HG03045 (cell line): Measurements from ENCODE around the gene GLRX5.

ENCODE experiments used
- ATAC-seq: cut with Tn5 transposase; IDR thresholded peaks from one replicate; pipeline ENCODE4 v1.9.1; 2021; ENCODE audit warnings: mild to moderate bottlenecking, moderate library complexity; ENCODE audit not compliant: unreplicated experiment

Gene GLRX5

GRCh38 chr14:95534299-95535225 is at the start of gene GLRX5:
TSS of gene GLRX5 (plus strand) at chr14:95535050. CDS start at chr14:95535090, 40 bp downstream.
- ATAC-seq = peak; percentile 95

- ATAC-seq = no peak
Observed at GRCh38 chr14:95485222-95485819, 49.5 kb upstream of the GLRX5 start.

- no peak for ATAC-seq
Observed at GRCh38 chr14:95486875-95487668, 47.8 kb upstream of the GLRX5 start.

GRCh38 chr14:95487669-95488084 is 47.2 kb upstream of the GLRX5 start:
- no peak for ATAC-seq

- no peak for ATAC-seq
Observed at GRCh38 chr14:95488376-95489213, 46.3 kb upstream of the GLRX5 start.

GRCh38 chr14:95489214-95490137 is 45.4 kb upstream of the GLRX5 start:
- no peak for ATAC-seq

- no peak for ATAC-seq
Observed at GRCh38 chr14:95490138-95490509, 44.7 kb upstream of the GLRX5 start.

GRCh38 chr14:95490727-95491451 is 44.0 kb upstream of the GLRX5 start:
- ATAC-seq = no peak

GRCh38 chr14:95491936-95492608 is 42.8 kb upstream of the GLRX5 start:
- ATAC-seq = no peak

- no peak for ATAC-seq
Observed at GRCh38 chr14:95493503-95493902, 41.3 kb upstream of the GLRX5 start.

- no peak for ATAC-seq
Observed at GRCh38 chr14:95493976-95494375, 40.9 kb upstream of the GLRX5 start.

- no peak for ATAC-seq
Observed at GRCh38 chr14:95494456-95494855, 40.4 kb upstream of the GLRX5 start.

GRCh38 chr14:95495076-95495475 is 39.8 kb upstream of the GLRX5 start:
- no peak for ATAC-seq

GRCh38 chr14:95495538-95496025 is 39.3 kb upstream of the GLRX5 start:
- peak; percentile 82 for ATAC-seq

- ATAC-seq = peak; percentile 5
Observed at GRCh38 chr14:95496111-95496681, 38.7 kb upstream of the GLRX5 start.

- no peak for ATAC-seq
Observed at GRCh38 chr14:95496690-95497259, 38.1 kb upstream of the GLRX5 start.

GRCh38 chr14:95497561-95498011 is 37.3 kb upstream of the GLRX5 start:
- ATAC-seq = no peak
